Stomach (tissue), 9 donors: ENCODE measurements around the gene LCN6. TPM values are rescaled to one million over a fixed set of nuclear protein-coding genes. Genes with fewer than 3 reads are reported as not detected.
"Not testable (repeated sequence)": the region's sequence is repeated elsewhere in the genome, so short reads cannot be mapped to it uniquely, and the experiment has no call there.

ENCODE experiments used
- DNase-seq, 2 donors: peaks; one replicate each; pipeline versions ENCODE4 v3.0.0 to v3.0.0-alpha.2; 2013 to 2019
- H3K27ac ChIP-seq, 5 donors: fragments of 200-600 bp in 4 of 5; sonication (generic) in 4 of 5; one replicate each; pipeline ENCODE4 v1.5.1; 2013 to 2019; ENCODE audit warnings: mild to moderate bottlenecking in 1 of 5, moderate library complexity in 1 of 5
- H3K27me3 ChIP-seq, 3 donors: fragments of 200-600 bp; sonication (generic); one replicate each; pipeline ENCODE4 v1.5.1; 2017 to 2019; ENCODE audit warnings: mixed run types in 1 of 3
- H3K36me3 ChIP-seq, 4 donors: fragments of 200-600 bp; sonication (generic); 1 replicate in 3 of 4; 2 replicates in 1 of 4; pipeline ENCODE4 v1.5.1; 2016 to 2019
- H3K4me1 ChIP-seq, 4 donors: fragments of 200-600 bp; sonication (generic); one replicate each; pipeline ENCODE4 v1.5.1; 2016 to 2019
- H3K4me3 ChIP-seq, 4 donors: fragments of 200-600 bp; sonication (generic) in 3 of 4; one replicate each; pipeline ENCODE4 v1.5.1; 2016 to 2019; ENCODE audit warnings: mild to moderate bottlenecking in 1 of 4
- H3K9me3 ChIP-seq, 4 donors: fragments of 200-600 bp; sonication (generic); one replicate each; pipeline ENCODE4 v1.5.1; 2016 to 2019
- EP300 ChIP-seq: sonication (generic); formaldehyde crosslinking; IDR thresholded peaks from one replicate; pipeline ENCODE4 v1.6.1; 2017; ENCODE audit warnings: antibody characterized with exemption
- POLR2A ChIP-seq, 4 donors: fragments of 450-650 bp; IDR thresholded peaks; one replicate each; pipeline ENCODE4 v1.6.1; 2016; ENCODE audit warnings: antibody characterized with exemption in 4 of 4, control low read depth in 2 of 4, mild to moderate bottlenecking in 1 of 4, moderate library complexity in 1 of 4
- POLR2AphosphoS5 ChIP-seq, 3 donors: sonication (generic); formaldehyde crosslinking; IDR thresholded peaks; one replicate each; pipeline ENCODE4 v1.6.1; 2016; ENCODE audit warnings: antibody characterized with exemption in 3 of 3
- WGBS, 5 donors: extraction: QIAGEN DNeasy Blood & Tissue Kit in 3 of 5; methylation state at CpG; one replicate each; pipeline versions ENCODE4 v1.1.5 to v1.1.7; 2013 to 2018; 5-methylcytosine and 5-hydroxymethylcytosine counted together
- intact Hi-C: fragments of 100-400 bp; cut with DNase I; formaldehyde crosslinking; loops from one replicate; pipeline ENCODE4 v1.15.1; 2023; ENCODE audit warnings: low total_unique reads
- polyA plus RNA-seq, 3 donors: library from polyadenylated mRNA; stranded (reverse); fragments of 200-250 nt; gene quantifications; one replicate each; pipeline ENCODE4 v1.2.3, GENCODE V29; 2013
- total RNA-seq, 5 donors: library from RNA; depleted of rRNA; stranded (reverse); fragments of >200 nt; gene quantifications; one replicate each; pipeline versions ENCODE4 v1.1.0 to v1.2.3, GENCODE V29; 2014 to 2016
- TF ChIP-seq, protein P1 (sequence below), 7 experiments: fragments of 450-650 bp in 4 of 7; fragments of 200-600 bp in 3 of 7; sonication (generic) in 3 of 7; IDR thresholded peaks; one replicate each; pipeline ENCODE4 v1.5.1; 2016 to 2019; ENCODE audit warnings: antibody characterized with exemption in 7 of 7, control low read depth in 2 of 7, mild to moderate bottlenecking in 1 of 7
- donor health status: healthy with polysubstance abuse.
- donor health status: Bipolar disorder and iron deficiency.
- donor health status: healthy.

The LCN6 gene
- total and polyA plus RNA-seq, 8 donors: 7.0 to 31.2 (median 19.2) TPM; not detected in 2

DNA sequence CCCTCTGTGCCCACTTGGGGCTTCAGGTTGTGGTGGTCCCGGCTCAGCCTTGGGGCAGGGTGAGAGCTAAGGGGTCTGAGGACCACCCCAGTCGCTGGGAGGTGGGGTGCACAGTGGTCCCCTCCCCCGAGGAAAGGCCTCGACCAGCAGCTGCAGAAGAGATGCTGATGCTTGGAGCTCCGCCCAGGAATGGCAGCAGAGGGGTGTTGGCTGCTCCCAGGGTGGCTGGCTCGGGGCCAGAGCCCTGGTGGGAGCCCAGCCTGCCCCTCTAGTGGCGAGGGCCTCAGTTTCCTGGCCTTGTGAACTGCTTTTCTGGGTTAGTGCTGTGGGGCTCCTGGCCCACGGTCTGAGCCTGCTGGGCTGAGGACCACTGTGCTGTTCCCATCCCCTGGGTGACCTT, 34.8 kb downstream of the LCN6 start:
- TF ChIP-seq POLR2AphosphoS5 (IDR thresholded peaks at IDR 0.05) (no peak), POLR2A (IDR thresholded peaks at IDR 0.05) (no peak), EP300 (no peak)
- TF ChIP-seq, protein P1, sequence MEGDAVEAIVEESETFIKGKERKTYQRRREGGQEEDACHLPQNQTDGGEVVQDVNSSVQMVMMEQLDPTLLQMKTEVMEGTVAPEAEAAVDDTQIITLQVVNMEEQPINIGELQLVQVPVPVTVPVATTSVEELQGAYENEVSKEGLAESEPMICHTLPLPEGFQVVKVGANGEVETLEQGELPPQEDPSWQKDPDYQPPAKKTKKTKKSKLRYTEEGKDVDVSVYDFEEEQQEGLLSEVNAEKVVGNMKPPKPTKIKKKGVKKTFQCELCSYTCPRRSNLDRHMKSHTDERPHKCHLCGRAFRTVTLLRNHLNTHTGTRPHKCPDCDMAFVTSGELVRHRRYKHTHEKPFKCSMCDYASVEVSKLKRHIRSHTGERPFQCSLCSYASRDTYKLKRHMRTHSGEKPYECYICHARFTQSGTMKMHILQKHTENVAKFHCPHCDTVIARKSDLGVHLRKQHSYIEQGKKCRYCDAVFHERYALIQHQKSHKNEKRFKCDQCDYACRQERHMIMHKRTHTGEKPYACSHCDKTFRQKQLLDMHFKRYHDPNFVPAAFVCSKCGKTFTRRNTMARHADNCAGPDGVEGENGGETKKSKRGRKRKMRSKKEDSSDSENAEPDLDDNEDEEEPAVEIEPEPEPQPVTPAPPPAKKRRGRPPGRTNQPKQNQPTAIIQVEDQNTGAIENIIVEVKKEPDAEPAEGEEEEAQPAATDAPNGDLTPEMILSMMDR (IDR thresholded peaks at IDR 0.05): no peak
- Histone ChIP-seq H3K4me3 (peak overlapping the region in 2 of 4 donors; percentile 50 to 54), H3K4me1 (peaks cover 11 to 36% (median 21%) of the 10 kb centered on the region in 4 donors), H3K9me3 (no peaks in the 10 kb centered on the region), H3K27ac (peak overlapping the region in 3 of 5 donors; percentile 39 to 73 (median 50)), H3K36me3 (no peaks in the 10 kb centered on the region), H3K27me3 (peaks cover 6 to 60% (median 35%) of the 10 kb centered on the region in 3 donors)
- WGBS, 5 donors: 38 to 49% (median 43%) methylated on average over 5 to 8 of the region's 8 CpGs; no CpG with 5 or more reads in 1 of the 5 donors
- no peak for DNase-seq
- intact Hi-C loops: no loop called here

DNA sequence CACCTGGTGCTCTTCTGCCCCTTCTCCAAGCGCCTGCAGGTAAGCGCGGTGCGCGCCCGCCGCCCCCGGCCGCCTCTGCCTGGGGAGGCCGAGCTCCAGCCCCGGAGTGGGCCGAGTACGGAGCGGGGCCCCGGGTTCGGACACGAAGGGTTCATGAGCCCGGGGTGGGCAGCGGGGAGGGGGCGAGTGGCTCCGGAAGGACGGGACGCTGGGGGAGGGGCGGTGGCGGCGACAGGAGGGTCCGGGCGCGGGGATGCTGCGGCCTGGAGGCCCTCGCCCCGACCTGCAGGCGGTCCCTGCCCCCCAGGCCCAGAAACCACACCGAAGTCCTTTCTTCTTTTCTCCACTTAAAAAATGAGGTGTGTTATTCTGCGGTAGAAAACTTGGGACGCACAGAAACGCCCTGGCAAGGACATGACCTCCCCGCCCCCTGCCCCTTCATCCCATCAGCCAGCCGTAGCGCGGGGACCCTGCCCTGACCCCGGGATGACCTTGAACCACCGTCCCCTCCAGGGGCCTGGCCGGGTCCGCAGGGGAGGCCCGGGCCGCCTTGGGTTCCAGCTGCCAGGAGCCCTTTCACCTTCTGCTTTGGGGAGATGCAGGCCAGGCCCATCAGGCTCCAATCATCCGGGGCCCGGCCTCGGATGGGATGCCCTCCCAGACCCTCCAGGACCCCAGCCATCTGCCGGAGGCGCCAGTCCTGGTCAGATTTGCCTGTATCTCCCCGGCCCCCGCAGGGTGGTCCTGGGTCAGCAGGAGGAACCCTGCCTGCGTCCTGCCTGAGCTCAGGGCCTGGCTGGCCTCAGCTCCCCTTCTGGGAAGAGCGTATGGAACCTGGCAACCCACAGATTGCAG, 35.4 kb downstream of the LCN6 start:
- TF ChIP-seq EP300 (no peak), POLR2A (IDR thresholded peaks at IDR 0.05) (no peak), POLR2AphosphoS5 (IDR thresholded peaks at IDR 0.05) (no peak)
- TF ChIP-seq, protein P1 (IDR thresholded peaks at IDR 0.05): no peak
- WGBS, 5 donors: 8 to 11% (median 10%) methylated on average over 19 to 56 of the region's 56 CpGs
- H3K9me3 ChIP-seq: no peaks in the 10 kb centered on the region
- H3K36me3 ChIP-seq: no peaks in the 10 kb centered on the region
- H3K4me3 ChIP-seq: peak overlapping the region; percentile 44 to 54 (median 52)
- DNase-seq: peak in 1 of 2 donors; percentile 31
- peaks cover 11 to 36% (median 21%) of the 10 kb centered on the region in 4 donors for H3K4me1 ChIP-seq
- peak overlapping the region in 4 of 5 donors; percentile 10 to 73 (median 44) for H3K27ac ChIP-seq
- intact Hi-C loops: no loop called here
- peaks cover 6 to 60% (median 35%) of the 10 kb centered on the region in 3 donors for H3K27me3 ChIP-seq

DNA sequence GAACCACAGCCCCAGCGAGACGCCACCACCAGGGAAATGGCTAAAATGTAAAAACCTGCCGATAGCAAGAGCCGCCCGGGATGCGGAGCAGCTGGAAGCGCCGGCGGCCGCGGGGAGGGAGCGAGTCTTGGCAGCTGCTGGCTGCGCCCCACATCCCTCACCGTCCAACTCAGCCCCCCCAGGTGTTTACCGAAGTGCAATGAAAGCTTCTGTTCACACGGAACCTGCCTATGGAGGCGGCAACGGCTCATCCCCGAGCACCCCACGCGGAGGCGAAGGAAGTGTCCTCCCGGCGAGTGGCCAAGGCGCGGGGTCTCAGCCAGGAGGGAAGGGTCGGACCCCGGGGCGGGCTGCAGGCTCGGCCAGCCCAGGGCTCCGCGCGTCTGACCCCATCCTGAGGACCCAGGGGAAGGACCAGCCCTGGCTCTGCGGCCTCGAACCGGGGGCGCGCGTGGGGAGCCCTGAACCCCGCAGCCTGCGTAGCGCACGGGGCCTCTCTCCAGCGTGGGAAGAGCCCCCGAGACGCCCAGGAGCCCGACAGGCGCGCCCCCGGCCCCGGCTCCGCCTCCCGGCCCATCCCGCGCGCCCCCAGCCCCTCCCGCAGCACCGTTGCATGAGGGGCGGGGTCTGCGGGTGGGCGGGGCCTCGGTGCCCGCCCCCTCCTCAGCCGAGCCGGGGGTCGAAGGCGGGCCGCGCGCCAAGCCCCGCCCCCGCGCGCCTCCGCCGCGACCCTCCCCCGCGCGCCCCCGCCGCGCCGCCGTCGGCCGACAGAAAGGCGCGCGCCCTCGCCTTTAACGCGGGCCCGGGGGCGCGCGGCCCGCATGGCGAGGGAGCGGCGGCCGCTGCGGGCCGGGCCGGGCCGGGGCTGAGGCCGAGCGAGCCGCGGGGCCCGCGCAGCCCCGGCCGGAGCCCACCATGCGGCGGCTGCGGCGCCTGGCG, 36.3 kb downstream of the LCN6 start, which contains the start of gene DIPK1B:
Gene DIPK1B, plus strand, starts transcription at position 822 of the 939 bp plus-strand sequence. Its CDS starts 94 bp downstream, at position 916.
- H3K4me1 ChIP-seq: peaks cover 11 to 36% (median 21%) of the 10 kb centered on the region in 4 donors
- H3K27me3 ChIP-seq: peaks cover 6 to 60% (median 35%) of the 10 kb centered on the region in 3 donors
- DNase-seq: peak in 1 of 2 donors; percentile 81
- peak within 1 kb of the TSS in 4 of 5 donors; percentile 10 to 73 (median 44) for H3K27ac ChIP-seq
- intact Hi-C loops: no loop called here
- no peaks in the 10 kb centered on the region for H3K36me3 ChIP-seq
- TF ChIP-seq POLR2AphosphoS5 (IDR thresholded peaks at IDR 0.05): no peak
- no peaks in the 10 kb centered on the region for H3K9me3 ChIP-seq
- 2 to 9% (median 3%) methylated on average over 15 to 113 of the region's 119 CpGs for WGBS, 5 donors
- H3K4me3 ChIP-seq: peak within 1 kb of the TSS; percentile 44 to 54 (median 52)

DNA sequence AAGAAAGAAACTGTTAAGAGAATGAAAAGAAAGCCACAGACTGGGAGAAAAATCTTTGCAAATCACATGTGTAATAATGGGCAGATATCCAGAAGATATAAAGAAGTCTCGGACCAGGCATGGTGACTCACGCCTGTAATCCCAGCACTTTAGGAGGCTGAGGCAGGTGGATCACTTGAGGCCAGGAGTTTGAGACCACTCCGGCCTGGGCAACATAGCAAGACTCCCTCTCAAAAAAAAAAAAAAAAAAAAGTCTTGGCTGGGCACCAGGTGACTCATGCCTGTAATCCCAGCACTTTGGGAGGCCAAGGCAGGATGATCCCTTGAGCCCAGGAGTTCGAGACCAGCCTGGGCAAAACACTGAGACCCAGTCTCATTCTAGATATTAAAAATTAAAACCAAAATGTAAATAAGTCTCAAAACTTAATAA, 37.1 kb downstream of the LCN6 start:
- intact Hi-C loops, DNase-seq, H3K9me3 ChIP-seq, H3K4me3 ChIP-seq, H3K36me3 ChIP-seq: not testable (repeated sequence)
- Histone ChIP-seq H3K27me3 (peaks cover 6 to 55% (median 35%) of the 10 kb centered on the region in 3 donors), H3K27ac (peak overlapping the region in 1 of 5 donors; percentile 56), H3K4me1 (peaks cover 11 to 36% (median 21%) of the 10 kb centered on the region in 4 donors)
- 29 to 35% (median 33%) methylated on average over 4 of the region's 4 CpGs for WGBS, 5 donors

DNA sequence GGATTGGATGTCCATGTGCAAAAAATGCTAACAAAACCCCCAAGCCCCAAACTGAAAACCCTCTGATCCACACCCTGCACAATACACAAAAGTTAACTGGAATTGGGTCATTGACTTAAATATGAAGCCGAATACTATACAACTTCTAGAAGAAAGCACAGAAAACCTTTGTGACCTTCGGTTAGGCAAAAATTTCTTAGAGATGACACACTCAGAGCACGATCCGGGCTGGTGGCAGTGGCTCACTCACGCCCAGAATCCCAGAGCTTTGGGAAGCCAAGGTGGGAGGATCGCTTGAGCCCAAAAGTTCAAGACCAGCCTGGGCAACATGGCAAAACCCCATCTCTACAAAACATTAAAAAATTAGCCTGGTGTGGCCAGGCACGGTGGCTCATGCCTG, 37.8 kb downstream of the LCN6 start:
- H3K27me3 ChIP-seq: peaks cover 6 to 51% (median 35%) of the 10 kb centered on the region in 3 donors
- H3K9me3 ChIP-seq: no peaks in the 10 kb centered on the region
- WGBS, 5 donors: 86 to 90% (median 87%) methylated on average over 7 of the region's 7 CpGs
- no peaks in the 10 kb centered on the region for H3K36me3 ChIP-seq
- peaks cover 11 to 36% (median 21%) of the 10 kb centered on the region in 4 donors for H3K4me1 ChIP-seq
- TF ChIP-seq POLR2AphosphoS5 (IDR thresholded peaks at IDR 0.05) (no peak), EP300 (no peak), POLR2A (IDR thresholded peaks at IDR 0.05) (no peak)
- TF ChIP-seq, protein P1 (IDR thresholded peaks at IDR 0.05): no peak
- DNase-seq: no peak
- H3K4me3 ChIP-seq: no peak overlapping the region
- intact Hi-C loops: no loop called here
- H3K27ac ChIP-seq: no peak overlapping the region
